Ishikawa (cell line): ENCODE results near the gene CCDC88C.

Experiments
- CEBPB ChIP-seq: IDR thresholded peaks from 2 replicates; pipeline ENCODE4 v1.6.1; 2012
- EGR1 ChIP-seq: IDR thresholded peaks from 2 replicates; pipeline ENCODE4 v1.6.1; 2012
- EP300 ChIP-seq: IDR thresholded peaks from 2 replicates; pipeline ENCODE4 v1.6.1; 2012; ENCODE audit warnings: borderline replicate concordance
- FOXM1 ChIP-seq: IDR thresholded peaks from 2 replicates; pipeline ENCODE4 v1.6.1; 2012; ENCODE audit warnings: low read depth, borderline replicate concordance
- NFIC ChIP-seq: IDR thresholded peaks from 2 replicates; pipeline ENCODE4 v1.6.1; 2012
- TAF1 ChIP-seq: IDR thresholded peaks from 2 replicates; pipeline ENCODE4 v1.6.1; 2012; ENCODE audit warnings: low read depth, mild to moderate bottlenecking
- TCF12 ChIP-seq: IDR thresholded peaks from 2 replicates; pipeline ENCODE4 v1.6.1; 2012; ENCODE audit warnings: low read depth
- TEAD4 ChIP-seq: IDR thresholded peaks from 2 replicates; pipeline ENCODE4 v1.6.1; 2012
- YY1 ChIP-seq: IDR thresholded peaks from 2 replicates; pipeline ENCODE4 v1.6.1; 2012; ENCODE audit warnings: low read depth
- ZBTB7A ChIP-seq: IDR thresholded peaks from 2 replicates; pipeline ENCODE4 v1.6.1; 2012; ENCODE audit warnings: low read depth
- TF ChIP-seq, protein P1 (sequence below): IDR thresholded peaks from 2 replicates; pipeline ENCODE4 v1.6.1; 2012; ENCODE audit warnings: low read depth, mild to moderate bottlenecking
- TF ChIP-seq, protein P2 (sequence below): IDR thresholded peaks from 2 replicates; pipeline ENCODE4 v1.6.1; 2012
- TF ChIP-seq, protein P3 (sequence below): IDR thresholded peaks from 2 replicates; pipeline ENCODE4 v1.6.1; 2012

DNA sequence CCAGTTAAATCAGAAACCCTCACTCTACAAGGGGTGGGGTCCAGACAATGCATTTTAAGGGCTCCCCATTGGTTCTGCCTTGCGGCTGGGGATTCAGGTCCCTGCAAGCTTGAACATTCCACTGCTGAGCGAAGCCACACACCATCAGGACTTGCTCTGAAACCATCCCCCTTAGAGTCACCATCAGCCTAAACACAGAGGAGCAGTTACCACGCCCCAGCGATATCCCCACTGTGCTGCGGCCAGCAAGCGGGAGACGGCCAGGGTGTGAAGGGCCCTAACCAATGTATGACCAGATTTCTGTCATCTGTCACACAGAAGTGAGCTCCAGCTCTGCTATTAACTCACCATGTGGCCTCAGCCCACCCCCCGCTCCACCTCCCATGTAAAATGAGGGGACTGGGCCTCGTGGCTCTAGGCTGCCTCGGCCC lies 29.7 kb downstream of the CCDC88C start:
- TF ChIP-seq TCF12 (no peak), EGR1 (no peak), TAF1 (no peak), ZBTB7A (no peak), CEBPB (no peak), FOXM1 (no peak), EP300 (no peak), TEAD4 (no peak), NFIC (no peak), YY1 (no peak)
- TF ChIP-seq, protein P1, sequence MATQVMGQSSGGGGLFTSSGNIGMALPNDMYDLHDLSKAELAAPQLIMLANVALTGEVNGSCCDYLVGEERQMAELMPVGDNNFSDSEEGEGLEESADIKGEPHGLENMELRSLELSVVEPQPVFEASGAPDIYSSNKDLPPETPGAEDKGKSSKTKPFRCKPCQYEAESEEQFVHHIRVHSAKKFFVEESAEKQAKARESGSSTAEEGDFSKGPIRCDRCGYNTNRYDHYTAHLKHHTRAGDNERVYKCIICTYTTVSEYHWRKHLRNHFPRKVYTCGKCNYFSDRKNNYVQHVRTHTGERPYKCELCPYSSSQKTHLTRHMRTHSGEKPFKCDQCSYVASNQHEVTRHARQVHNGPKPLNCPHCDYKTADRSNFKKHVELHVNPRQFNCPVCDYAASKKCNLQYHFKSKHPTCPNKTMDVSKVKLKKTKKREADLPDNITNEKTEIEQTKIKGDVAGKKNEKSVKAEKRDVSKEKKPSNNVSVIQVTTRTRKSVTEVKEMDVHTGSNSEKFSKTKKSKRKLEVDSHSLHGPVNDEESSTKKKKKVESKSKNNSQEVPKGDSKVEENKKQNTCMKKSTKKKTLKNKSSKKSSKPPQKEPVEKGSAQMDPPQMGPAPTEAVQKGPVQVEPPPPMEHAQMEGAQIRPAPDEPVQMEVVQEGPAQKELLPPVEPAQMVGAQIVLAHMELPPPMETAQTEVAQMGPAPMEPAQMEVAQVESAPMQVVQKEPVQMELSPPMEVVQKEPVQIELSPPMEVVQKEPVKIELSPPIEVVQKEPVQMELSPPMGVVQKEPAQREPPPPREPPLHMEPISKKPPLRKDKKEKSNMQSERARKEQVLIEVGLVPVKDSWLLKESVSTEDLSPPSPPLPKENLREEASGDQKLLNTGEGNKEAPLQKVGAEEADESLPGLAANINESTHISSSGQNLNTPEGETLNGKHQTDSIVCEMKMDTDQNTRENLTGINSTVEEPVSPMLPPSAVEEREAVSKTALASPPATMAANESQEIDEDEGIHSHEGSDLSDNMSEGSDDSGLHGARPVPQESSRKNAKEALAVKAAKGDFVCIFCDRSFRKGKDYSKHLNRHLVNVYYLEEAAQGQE = no peak
- TF ChIP-seq, protein P2, sequence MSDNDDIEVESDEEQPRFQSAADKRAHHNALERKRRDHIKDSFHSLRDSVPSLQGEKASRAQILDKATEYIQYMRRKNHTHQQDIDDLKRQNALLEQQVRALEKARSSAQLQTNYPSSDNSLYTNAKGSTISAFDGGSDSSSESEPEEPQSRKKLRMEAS = no peak
- TF ChIP-seq, protein P3, sequence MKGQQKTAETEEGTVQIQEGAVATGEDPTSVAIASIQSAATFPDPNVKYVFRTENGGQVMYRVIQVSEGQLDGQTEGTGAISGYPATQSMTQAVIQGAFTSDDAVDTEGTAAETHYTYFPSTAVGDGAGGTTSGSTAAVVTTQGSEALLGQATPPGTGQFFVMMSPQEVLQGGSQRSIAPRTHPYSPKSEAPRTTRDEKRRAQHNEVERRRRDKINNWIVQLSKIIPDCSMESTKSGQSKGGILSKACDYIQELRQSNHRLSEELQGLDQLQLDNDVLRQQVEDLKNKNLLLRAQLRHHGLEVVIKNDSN = no peak
